ENCODE data around the gene RASL12.
"Not testable (repeated sequence)": the region's sequence is repeated elsewhere in the genome, so short reads cannot be mapped to it uniquely, and the experiment has no call there.

Gene RASL12

DNA sequence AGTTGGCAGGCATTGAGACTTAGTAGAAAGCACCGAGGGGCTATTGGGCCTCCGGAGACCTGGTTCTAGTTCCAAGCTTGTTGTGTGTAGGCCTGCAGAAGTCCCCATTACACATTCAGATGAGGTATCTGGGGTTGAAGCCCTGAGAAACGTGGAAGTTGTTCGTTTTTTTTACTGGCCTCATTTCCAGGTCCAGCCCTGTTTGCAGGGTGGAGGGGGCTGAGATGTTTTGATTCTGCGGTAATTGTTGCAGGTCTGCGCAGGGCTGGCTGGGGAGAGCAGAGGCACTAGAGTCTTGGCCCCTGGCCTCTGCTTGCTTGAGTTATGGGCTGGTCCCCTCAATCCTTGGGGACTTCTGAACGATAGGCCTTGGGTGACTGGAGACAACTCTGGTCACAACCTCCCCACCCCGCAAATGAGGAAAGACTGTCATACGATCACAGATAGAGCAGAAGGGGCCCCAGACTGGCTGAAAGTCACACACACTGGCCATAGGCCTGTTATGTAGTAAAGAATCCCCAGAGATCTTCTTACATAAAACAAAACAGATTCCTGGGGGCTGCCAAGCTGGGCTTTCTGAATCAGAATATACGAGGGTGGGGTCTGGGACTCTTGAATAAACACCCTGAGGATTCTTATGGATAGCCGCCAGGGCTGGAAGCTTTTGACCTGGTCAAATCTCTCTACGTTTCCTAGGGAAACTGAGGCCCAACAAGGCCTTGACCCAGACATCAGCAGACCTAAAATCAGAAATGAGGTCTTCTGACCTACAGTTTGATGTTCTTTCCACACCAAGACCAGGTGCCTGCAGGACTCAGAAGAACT lies 24.4 kb upstream of the RASL12 start:
- no peak for DNase-seq

GRCh38 chr15:65089206-65089824 lies 21.5 kb upstream of the RASL12 start:
- no peak for DNase-seq

GRCh38 chr15:65088643-65089021 lies 20.8 kb upstream of the RASL12 start:
- no peak for DNase-seq

DNA sequence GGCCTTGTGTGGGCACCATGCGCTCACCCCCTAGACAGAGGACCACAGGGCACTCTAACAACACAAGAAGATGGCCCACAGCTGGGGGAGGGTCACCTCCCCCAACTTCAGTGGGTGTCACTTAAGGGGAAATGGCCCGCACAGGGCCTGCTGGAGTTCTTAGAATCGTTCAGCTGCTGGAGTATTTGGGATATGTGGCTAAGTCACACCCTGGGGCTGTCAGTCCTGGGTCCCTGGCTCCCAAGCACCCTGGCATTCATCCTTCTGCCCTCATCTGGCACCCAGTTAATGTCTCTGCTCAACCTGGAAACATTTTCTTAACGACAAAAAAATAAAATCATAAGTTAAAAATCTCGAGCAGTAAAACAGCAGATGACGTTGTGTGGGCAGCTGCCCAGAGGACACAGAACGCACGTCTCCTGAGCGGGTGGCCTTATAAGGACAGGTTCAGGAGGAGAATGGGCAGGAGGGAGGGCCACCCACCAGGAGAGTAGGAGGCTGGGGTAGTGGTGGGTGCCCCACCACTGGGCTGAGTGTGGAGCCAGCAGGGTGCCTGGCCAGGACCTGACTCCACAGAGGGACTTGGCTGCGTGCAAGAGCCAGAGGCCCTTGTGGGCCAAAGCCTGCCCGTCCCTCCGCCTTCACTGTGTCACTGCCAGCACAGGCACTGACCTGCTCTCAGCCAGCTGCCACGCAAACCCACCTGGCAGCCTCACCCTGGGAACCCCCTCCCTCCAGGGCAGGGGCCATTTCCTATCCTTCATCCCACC lies 20.3 kb upstream of the RASL12 start:
- no peak for DNase-seq

DNA sequence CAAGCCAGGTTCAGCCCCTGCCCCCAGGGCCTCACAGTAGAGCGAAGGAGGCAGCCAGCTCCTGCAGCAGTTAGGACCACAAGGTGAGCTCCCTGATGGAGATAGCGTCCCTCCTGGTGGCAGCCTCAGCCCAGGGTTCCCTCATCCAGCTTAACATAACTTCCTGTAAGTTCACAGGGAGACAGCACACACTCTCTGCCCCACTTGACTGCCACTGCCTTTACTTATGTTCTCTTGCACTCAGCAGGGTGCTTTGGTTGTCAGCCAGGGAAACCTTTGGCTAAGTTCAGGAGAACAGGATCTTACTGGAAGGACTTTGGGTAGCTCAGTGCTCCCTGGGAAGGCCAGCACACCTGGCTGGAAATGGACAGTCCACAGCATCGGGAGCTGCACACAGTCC lies 19.6 kb upstream of the RASL12 start:
- no peak for DNase-seq

GRCh38 chr15:65086680-65087111 lies 18.9 kb upstream of the RASL12 start:
- no peak for DNase-seq

DNA sequence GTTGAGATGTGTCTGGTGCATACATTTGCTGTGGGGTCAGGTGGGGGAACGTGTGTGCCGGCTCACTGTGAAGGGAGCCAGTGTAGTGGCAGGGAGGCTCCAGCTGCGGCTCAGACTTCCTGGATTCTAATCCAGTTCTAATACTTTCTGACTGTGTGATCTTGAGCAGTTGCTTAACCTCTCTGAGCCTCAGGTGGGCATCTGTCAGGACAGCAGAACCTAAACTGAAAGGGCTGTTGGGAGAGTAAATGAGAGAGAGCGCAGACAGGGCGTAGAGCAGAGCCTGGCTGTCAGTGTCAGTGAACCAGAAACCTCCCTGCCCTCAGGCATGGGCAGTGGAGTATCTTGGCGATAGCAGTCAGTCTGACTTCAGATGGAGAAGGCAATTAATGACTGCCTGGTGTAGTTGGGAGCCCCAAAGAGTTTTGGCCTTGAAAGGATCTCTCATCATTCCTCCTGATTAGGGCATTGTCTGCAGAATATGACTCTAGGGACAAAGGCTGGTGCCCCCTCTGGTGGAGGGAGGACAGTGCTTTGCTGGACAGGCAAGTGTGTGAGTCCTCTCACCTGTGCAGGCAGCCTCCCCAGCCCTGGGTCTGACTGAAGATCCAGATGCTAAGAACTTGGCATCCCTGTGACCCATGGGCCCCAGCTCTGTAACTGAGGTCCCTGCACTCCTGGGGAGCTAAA lies 18.3 kb upstream of the RASL12 start:
- DNase-seq: no peak

DNA sequence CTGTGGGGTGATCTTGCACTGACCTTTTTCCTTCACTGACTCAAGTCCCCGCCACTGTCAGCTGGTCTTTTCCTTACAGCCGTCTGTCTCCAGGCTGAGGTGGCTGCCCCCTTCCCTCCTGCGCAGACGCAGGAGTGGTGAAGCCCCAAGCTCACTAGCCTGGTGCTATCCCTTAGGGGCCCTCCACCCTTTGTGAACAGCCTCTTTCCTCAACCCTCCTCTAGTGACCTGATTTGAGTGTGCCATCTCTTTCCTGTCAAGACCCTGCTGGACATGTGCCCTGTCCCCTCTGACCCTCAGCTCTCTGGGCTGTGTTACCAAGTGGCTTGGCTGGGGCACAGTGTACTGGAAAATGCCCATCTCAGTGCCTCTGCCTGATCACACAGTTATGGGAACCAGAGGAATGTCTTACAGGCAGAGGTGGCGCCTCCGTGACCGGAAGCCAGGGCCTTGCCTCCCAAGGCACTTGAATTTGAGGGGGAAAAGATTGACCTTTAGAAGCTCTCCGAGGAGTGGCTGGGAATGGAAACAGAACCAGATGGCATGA lies 17.5 kb upstream of the RASL12 start:
- DNase-seq: no peak

GRCh38 chr15:65084500-65085206 lies 16.9 kb upstream of the RASL12 start:
- DNase-seq: no peak

- no peak for DNase-seq
Measured at GRCh38 chr15:65083262-65083701, 15.5 kb upstream of the RASL12 start.

GRCh38 chr15:65082303-65082953 lies 14.6 kb upstream of the RASL12 start:
- no peak for DNase-seq

DNA sequence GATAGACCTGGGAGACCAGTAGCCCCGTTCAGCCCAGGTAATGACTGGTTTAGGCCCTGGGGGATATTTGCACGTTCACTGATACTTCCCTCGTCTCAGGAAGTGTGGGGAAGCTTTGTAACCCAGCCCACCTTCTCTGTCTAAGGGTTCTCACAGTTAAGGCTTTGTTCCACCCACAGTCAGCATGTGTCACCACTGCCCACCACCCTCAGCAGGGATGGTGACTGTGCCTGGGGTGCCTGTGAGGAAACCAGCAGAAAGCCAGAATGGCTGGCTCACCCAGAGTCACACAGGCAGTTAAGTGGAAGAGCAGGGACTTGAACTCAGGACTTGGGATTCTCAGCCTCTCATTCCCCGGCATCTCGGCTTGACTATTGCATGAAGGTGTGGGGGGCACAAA lies 14.0 kb upstream of the RASL12 start:
- DNase-seq: no peak

GRCh38 chr15:65081270-65081669 lies 13.5 kb upstream of the RASL12 start:
- no peak for DNase-seq

GRCh38 chr15:65079580-65079979 lies 11.8 kb upstream of the RASL12 start:
- no peak for DNase-seq

- peak; percentile 42 for DNase-seq
Measured at GRCh38 chr15:65077981-65078352, 10.2 kb upstream of the RASL12 start.

DNA sequence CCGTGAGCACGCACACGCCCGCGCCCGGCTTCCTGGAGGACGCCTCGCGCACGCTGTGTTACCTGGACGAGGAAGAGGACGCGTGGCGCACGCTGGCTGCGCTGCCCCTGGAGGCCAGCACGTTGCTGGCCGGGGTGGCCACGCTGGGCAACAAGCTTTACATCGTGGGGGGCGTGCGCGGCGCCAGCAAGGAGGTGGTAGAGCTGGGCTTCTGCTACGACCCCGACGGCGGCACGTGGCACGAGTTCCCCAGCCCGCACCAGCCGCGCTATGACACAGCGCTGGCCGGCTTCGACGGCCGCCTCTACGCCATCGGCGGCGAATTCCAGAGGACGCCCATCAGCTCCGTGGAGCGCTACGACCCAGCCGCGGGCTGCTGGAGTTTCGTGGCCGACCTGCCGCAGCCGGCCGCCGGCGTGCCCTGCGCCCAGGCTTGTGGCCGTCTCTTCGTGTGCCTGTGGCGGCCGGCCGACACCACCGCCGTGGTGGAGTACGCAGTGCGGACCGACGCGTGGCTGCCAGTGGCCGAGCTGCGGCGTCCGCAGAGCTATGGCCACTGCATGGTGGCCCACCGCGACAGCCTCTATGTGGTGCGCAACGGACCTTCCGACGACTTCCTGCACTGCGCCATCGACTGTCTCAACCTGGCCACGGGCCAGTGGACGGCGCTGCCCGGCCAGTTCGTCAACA lies 9.6 kb upstream of the RASL12 start:
- DNase-seq: no peak

DNA sequence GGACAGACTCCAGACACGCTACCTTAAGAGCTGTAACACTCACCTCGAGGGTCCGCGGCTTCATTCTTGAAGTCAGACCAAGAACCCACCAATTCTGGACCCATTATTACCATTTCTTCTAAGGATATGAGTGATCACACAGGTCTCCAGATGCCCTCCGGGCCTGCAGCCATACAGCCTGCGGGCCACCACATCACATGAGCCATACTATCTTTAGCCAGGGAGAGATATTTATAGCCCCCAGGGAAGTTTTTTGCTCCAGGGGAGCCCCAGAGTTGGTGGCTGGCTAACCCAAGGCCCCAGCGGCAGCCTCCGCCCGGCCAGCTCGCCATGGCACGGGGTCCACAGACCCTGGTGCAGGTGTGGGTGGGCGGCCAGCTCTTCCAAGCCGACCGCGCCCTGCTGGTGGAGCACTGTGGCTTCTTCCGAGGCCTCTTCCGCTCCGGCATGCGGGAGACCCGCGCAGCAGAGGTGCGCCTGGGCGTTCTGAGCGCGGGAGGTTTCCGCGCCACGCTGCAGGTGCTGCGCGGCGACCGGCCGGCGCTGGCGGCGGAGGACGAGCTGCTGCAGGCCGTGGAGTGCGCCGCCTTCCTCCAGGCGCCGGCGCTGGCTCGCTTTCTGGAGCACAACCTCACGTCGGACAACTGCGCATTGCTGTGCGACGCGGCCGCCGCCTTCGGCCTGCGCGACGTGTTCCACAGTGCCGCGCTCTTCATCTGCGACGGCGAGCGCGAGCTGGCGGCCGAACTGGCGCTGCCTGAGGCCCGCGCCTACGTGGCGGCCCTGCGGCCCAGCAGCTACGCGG lies 8.9 kb upstream of the RASL12 start, which contains the start of gene KBTBD13:
Gene KBTBD13, plus strand, starts transcription at position 261 of the 805 bp plus-strand sequence. Its CDS starts 70 bp downstream, at position 331.
- DNase-seq: no peak

- DNase-seq: not testable (repeated sequence)
Measured at GRCh38 chr15:65075607-65076395, 8.0 kb upstream of the RASL12 start.

DNA sequence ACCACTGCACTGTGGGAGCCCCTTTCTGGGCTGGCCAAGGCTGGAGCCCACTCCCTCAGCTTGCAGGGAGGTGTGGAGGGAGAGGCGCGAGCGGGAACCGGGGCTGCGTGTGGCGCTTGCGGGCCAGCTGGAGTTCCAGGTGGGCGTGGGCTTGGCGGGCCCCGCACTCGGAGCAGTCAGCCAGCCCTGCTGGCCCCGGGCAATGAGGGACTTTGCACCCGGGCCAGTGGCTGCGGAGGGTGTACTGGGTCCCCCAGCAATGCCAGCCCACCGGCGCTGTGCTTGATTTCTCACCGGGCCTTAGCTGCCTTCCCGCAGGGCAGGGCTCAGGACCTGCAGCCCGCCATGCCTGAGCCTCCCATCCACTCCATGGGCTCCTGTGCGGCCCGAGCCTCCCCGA lies 7.2 kb upstream of the RASL12 start:
- DNase-seq: not testable (repeated sequence)

Measured in activated CD4-positive, alpha-beta T cell treated with anti-CD3 and anti-CD28 coated beads, Interleukin-2, amount 50 U/mL, for 16 hours (primary cell).